BE2C (cell line): Measurements from ENCODE around the gene HCCS.
"Not testable (repeated sequence)": the region's sequence is repeated elsewhere in the genome, so short reads cannot be mapped to it uniquely, and the experiment has no call there.

Experiments
- DNase-seq: peaks from one replicate; pipeline ENCODE4 v3.0.0-alpha.2; 2020
- H3K27me3 ChIP-seq: fragments of 250-450 bp; sonication (Bioruptor Pico); 2 replicates; pipeline ENCODE4 v1.5.1; 2020; ENCODE audit warnings: mild to moderate bottlenecking
- H3K36me3 ChIP-seq: fragments of 250-450 bp; sonication (Bioruptor Pico); 2 replicates; pipeline ENCODE4 v1.5.1; 2020; ENCODE audit warnings: mild to moderate bottlenecking
- H3K4me1 ChIP-seq: fragments of 250-450 bp; sonication (Bioruptor Pico); 2 replicates; pipeline ENCODE4 v1.5.1; 2020
- H3K4me3 ChIP-seq: 2 replicates; pipeline ENCODE4 v1.5.1; 2011; ENCODE audit warnings: low read depth, low read length
- H3K9me3 ChIP-seq: fragments of 250-450 bp; sonication (Bioruptor Pico); 2 replicates; pipeline ENCODE4 v1.5.1; 2020
- TF ChIP-seq, protein P1 (sequence below): IDR thresholded peaks from 2 replicates; pipeline ENCODE4 v1.5.1; 2012; ENCODE audit warnings: mild to moderate bottlenecking, low read depth, low read length

HCCS gene

DNA sequence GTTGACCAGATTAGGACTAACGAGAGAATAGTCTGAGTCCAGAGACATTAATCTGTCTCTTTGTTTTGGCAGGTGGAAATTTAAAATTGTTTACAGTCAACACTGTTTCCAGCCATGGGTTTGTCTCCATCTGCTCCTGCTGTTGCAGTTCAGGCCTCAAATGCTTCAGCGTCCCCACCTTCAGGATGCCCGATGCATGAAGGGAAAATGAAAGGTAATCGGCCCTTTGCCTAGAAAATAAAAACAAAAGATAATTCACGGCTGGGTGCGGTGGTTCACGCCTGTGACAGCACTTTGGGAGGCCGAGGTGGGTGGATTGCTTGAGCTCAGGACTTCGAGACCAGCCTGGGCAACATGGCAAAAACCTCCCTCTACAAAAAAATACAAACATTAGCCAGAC is 815 bp downstream of the HCCS start:
- peaks cover 5% of the 10 kb centered on the region for H3K36me3 ChIP-seq
- H3K27me3 ChIP-seq = no peaks in the 10 kb centered on the region
- TF ChIP-seq, protein P1, sequence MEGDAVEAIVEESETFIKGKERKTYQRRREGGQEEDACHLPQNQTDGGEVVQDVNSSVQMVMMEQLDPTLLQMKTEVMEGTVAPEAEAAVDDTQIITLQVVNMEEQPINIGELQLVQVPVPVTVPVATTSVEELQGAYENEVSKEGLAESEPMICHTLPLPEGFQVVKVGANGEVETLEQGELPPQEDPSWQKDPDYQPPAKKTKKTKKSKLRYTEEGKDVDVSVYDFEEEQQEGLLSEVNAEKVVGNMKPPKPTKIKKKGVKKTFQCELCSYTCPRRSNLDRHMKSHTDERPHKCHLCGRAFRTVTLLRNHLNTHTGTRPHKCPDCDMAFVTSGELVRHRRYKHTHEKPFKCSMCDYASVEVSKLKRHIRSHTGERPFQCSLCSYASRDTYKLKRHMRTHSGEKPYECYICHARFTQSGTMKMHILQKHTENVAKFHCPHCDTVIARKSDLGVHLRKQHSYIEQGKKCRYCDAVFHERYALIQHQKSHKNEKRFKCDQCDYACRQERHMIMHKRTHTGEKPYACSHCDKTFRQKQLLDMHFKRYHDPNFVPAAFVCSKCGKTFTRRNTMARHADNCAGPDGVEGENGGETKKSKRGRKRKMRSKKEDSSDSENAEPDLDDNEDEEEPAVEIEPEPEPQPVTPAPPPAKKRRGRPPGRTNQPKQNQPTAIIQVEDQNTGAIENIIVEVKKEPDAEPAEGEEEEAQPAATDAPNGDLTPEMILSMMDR = no peak
- no peaks in the 10 kb centered on the region for H3K4me1 ChIP-seq
- H3K9me3 ChIP-seq = no peaks in the 10 kb centered on the region
- no peak for DNase-seq
- peak overlapping the region; percentile 84 for H3K4me3 ChIP-seq

DNA sequence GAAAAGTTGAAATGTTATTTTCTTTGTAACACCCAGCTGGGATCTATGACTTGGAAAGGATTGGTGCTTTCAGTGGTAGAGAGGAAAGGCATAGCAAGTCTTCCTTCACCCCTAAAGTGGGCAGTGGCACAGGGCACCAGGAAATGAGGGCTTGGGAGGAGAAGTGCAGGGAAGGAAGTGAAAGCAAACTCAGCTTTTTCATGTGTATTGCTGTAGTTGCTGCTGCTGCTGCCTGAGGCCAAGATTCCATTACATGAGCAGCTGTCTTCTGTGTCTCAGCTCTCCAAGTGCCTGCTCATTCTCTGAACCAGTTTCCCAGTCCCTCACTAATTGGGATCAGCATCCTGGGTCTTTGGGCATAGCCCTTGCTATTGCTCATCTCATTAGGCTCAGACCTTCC is 2.6 kb downstream of the HCCS start:
- no peak for DNase-seq
- TF ChIP-seq, protein P1 = no peak
- no peak overlapping the region for H3K4me3 ChIP-seq
- no peaks in the 10 kb centered on the region for H3K27me3 ChIP-seq
- H3K4me1 ChIP-seq = no peaks in the 10 kb centered on the region
- H3K9me3 ChIP-seq = no peaks in the 10 kb centered on the region
- H3K36me3 ChIP-seq = peaks cover 10% of the 10 kb centered on the region

DNA sequence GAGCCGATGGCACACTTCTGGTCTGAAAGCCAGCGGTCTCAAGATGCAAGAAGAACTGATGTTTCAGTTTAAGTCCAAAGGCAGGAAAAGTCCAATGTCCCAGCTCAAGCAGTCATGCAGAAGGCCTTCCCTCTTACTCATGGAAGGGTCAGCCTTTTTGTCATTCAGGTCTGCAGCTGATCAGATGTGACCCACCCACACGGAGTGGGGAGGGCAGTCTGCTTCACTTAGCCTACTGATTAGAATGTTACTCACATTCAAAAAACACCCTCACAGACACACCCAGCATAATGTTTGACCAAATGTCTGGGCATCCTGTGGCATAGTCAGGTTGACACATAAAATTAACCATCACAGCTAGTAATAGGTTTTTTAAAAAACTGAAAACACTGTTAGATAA is 6.6 kb downstream of the HCCS start:
- DNase-seq = no peak
- Histone ChIP-seq H3K27me3 (no peaks in the 10 kb centered on the region), H3K4me3 (no peak overlapping the region), H3K4me1 (no peaks in the 10 kb centered on the region), H3K36me3 (peaks cover 14% of the 10 kb centered on the region), H3K9me3 (no peaks in the 10 kb centered on the region)
- TF ChIP-seq, protein P1 = no peak

DNA sequence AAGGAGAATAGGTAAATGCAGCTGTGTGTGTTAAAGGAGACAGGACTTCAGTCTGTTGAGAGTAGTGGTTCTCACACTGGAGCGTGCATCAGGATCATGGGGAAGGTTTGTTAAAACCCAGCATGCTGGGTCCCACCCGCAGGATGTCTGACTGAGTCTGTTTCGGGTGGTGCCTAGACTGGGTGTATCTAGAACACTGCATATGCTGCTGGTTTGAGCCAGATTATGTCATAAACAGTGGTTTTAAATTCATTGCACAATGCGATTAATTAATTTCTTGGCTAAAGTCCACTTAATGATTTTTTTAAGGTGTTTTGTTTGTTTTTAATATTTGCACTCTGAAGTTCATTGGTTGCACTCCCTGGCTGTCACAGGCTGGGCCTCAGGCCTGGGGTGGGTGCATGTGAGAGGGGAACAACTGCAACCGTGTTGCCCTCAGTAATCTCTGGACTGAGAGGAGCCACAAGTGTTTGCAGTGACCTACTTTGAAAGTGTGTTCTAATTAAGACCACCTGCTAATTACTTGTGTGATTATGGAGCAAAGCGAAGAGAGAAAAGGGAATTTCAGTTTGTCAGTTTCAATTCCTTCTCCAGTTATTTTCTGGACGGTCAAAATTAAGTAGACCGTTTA is 8.3 kb downstream of the HCCS start:
- H3K9me3 ChIP-seq = no peaks in the 10 kb centered on the region
- H3K4me1 ChIP-seq = no peaks in the 10 kb centered on the region
- no peak for DNase-seq
- no peaks in the 10 kb centered on the region for H3K27me3 ChIP-seq
- peaks cover 15% of the 10 kb centered on the region for H3K36me3 ChIP-seq
- TF ChIP-seq, protein P1 = no peak
- no peak overlapping the region for H3K4me3 ChIP-seq

DNA sequence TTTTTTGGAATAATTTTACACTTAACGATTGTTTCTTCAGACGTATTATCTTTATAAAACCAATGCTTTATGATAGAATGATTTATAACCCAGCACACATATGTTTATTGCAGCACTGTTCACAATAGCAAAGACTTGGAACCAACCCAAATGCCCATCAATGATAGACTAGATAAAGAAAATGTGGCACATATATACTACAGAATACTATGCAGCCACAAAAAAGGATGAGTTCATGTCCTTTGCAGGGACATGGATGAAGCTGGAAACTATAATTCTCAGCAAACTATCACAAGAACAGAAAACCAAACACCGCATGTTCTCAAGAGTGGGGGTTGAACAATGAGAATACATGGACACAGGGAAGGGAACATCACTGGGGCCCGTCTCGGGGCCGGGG is 12.0 kb downstream of the HCCS start:
- H3K27me3 ChIP-seq = not testable (repeated sequence)

DNA sequence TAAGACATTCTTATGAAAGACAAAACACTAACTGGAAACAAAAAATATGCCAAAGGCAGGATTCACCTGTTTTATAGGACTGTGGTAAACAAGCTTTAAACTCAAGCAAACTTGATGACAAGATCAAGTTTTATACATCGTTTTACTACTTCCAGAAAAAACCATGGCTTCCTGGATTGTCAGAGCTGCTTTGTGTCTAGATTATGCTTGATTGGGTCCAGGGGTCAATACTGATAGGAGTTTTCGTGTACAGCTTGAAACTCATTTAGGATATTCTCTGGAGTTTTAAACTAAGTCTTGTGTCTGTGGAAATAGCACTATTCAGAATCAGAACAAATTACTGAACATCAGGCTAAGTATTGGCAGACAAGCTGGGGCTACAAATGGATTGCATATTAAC is 13.0 kb downstream of the HCCS start:
- Histone ChIP-seq H3K27me3 (no peaks in the 10 kb centered on the region), H3K4me1 (no peaks in the 10 kb centered on the region), H3K4me3 (no peak overlapping the region), H3K36me3 (0 out of 2 replicates have a peak, but pooled peaks cover 3% of the 10 kb centered on the region), H3K9me3 (no peaks in the 10 kb centered on the region)
- TF ChIP-seq, protein P1 = no peak
- no peak for DNase-seq

More for the DNA sequence above, 12.0 kb downstream of the HCCS start:
- H3K4me3 ChIP-seq, H3K4me1 ChIP-seq, H3K36me3 ChIP-seq, DNase-seq, H3K9me3 ChIP-seq: not testable (repeated sequence)

DNA sequence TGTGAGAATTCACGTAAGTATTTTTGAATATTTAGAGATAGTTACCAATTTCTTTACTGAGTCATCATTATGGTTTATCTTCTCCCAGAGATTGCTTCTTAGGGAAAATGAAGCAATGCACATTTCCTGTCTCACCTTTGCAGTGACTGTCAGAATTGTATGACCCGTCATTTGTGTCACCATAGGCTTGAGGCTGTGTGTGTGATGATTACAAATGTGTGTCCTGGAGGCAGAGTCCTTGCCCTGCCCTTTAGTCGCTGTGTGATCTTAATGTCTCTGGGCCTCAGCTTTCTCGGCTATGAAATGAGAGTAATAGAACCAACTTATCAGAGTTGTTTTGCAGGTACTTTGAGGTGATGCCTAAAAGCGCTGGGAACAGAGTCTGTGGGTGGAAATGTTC is 13.9 kb downstream of the HCCS start:
- DNase-seq = no peak
- no peaks in the 10 kb centered on the region for H3K27me3 ChIP-seq
- TF ChIP-seq, protein P1 = no peak
- H3K36me3 ChIP-seq = 0 out of 2 replicates have a peak, but pooled peaks cover 3% of the 10 kb centered on the region
- no peaks in the 10 kb centered on the region for H3K9me3 ChIP-seq
- H3K4me3 ChIP-seq = no peak overlapping the region
- no peaks in the 10 kb centered on the region for H3K4me1 ChIP-seq
